ENCODE results near the gene NTN3.

The NTN3 gene

DNA sequence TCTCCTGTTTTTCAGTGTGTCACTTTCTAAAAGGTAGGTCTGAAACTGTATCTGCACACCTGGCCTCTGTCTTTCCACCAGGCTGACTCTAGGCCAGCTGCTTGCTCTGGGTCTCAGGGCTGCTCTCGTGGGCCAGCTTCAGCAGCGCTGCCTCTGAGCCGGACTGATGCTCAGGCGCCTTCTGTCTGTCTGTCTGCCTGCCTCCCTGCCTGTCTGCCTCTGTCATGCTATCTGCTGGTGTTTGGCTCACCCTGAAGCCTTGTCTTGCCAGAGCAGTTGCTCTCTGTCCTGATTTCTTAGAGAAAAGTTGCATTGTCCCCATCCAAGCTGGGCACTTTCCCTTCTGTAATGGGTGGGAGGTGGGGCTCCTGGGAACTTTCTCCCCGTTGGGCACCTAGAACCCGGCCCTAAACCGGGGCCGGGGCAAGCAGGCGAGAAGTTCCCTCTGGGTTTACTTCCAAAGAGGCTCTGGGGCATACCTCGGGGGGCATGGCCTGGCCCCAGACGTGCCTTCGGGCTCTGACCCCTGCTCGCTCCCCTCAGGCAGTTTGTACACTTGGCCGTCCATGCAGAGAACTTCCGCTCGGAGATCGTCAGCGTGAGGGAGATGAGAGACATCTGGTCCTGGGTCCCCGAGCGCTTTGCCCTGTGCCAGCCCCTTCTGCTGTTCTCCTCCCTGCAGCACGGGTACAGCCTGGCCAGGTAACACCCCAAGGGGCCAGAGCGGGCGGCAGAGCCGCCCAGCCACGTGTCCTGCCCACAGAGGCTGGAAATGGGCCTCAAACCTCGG, 26.8 kb downstream of the NTN3 start:
- DNase-seq, result no peak

DNA sequence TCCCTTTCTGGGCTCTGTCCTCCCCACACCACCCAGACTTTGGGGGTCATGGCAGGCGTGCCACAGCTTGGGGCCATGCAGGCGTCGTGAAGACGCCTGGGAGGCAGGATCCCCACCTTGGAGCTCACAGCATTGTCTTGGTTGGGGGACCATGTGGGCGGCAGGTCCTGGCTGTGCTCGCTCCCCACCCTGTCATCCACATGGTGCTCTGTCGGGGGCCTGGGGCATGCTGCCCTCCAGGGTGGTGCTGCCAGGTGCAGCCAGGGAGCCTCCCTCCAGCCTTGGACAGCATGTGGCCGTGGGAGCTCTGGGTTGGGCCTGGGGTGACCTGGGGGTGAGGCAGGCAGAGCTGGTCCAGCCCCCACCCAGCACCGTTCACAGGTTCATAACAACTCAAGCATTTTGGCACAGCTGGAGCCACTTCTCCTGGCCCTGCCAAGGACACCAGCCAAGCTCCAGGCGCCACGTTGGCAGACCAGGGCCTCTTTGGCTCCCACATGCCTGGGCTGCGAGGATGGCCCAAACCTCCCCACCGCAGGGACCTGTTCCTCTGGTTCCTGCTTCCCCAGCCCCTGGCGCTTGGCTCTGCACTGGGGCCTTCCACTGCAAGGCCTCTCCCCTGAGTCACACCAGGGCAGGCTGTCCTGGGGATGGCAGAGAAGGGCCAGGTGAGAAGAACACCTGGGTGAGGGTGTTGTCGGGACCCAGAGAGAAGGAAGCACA, 27.6 kb downstream of the NTN3 start:
- DNase-seq, result peak in 1 of 14 donors; percentile 38

DNA sequence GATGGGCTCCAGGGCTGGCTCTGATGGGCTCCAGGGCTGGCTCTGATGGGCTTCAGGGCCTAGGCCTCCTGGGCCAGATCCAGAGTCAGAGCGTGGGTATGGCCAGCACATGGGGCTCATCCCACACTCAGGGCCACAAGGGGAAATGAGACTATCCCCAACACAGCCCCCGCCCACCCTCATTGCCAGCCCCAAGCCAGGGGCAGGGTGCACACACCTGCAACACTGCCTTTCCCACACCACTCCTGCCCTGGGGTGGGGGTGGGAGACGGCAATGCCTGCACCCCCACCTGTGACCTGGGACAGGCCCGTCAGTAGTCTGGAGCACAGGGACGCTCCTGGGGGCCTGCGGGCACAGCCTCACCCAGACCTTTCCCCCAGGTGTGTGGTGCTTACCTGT, 28.4 kb downstream of the NTN3 start:
- no peak for DNase-seq

DNA sequence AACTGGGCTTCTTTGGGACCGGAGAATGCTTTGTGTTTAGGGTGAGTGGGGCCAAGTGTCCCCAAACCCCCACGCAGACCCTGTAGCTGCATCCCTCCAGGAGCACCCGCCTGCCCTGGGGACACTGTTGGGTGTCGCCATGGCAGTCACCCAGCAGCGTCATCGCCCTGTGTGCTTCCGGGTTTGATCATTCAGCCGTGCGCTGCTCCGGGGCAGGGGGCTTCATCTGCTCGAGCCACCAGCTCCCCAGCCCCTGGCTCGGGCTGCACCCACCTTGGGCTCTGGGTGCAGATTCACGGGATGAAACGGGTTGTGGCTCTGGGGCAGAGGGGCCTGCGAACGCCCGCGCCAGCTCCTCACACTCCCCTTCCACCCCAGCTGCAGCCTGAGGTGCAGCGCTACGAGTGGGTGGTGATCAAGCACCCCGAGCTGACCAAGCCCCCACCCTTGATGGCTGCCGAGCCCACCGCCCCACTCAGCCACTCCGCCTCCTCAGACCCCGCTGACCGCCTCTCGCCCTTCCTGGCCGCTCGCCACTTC, 28.9 kb downstream of the NTN3 start:
- no peak for DNase-seq

DNA sequence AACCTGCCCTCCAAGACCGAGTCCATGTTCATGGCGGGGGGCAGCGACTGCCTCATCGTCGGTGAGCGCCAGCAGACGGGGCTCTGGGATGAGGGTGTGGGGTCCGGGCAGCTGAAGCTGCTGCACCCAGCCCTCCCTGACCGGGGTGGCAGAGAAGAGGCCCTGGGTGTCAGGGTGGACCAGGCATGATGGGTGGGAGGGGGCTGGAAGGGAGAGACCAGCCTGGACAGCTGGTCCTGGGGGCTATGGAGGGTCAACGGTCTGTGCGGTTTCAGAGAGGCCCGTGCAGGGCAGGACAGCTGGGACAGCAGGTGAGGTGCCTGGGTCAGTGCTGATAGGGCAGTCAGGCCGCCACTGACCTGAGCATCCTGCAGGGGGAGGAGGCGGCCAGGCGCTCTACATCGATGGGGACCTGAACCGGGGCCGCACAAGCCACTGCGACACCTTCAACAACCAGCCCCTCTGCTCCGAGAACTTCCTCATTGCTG, 29.4 kb downstream of the NTN3 start:
- DNase-seq, result no peak

DNA sequence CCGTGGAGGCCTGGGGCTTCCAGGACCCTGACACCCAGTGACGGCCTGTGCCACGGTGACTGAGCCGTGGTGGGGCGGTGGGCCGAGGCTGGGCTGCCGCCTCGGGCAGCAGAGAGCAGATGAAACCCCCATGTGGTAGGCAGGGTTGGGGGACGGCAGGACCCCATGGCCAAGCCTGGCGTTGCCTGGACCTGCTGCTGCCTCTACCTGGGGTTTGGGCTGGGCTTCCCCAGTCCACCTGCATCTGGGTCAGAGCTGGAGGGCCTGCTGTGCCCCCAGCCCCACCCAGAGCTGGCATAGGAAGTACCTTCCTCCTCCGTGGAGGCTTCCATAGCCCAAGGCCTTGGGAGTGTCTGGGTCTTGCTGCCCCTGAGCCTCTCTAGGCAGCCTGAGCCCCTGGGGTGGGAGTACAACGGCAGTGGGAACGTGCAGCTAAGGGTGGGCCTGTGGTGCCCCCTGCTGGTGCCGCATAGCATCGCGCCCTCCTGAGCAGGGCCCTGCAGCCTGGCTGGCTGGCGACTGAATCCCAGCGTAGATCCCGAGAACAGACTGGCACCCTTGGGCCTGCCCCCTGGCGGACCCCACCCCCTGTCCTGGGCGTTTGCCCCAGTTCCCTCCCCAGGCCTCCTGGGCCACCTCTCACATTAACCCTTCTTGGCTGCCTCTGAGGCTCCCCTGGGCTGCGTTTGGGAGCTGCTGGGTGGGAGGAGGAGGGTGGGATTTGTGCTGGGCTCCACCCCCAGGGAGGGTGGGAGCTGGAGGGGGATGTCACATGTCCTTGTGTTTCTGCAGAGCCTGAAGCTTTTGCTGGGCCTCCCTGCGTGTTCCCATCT, 30.0 kb downstream of the NTN3 start:
- DNase-seq, result peak in 13 of 14 donors; percentile 53 to 96 (median 82)

DNA sequence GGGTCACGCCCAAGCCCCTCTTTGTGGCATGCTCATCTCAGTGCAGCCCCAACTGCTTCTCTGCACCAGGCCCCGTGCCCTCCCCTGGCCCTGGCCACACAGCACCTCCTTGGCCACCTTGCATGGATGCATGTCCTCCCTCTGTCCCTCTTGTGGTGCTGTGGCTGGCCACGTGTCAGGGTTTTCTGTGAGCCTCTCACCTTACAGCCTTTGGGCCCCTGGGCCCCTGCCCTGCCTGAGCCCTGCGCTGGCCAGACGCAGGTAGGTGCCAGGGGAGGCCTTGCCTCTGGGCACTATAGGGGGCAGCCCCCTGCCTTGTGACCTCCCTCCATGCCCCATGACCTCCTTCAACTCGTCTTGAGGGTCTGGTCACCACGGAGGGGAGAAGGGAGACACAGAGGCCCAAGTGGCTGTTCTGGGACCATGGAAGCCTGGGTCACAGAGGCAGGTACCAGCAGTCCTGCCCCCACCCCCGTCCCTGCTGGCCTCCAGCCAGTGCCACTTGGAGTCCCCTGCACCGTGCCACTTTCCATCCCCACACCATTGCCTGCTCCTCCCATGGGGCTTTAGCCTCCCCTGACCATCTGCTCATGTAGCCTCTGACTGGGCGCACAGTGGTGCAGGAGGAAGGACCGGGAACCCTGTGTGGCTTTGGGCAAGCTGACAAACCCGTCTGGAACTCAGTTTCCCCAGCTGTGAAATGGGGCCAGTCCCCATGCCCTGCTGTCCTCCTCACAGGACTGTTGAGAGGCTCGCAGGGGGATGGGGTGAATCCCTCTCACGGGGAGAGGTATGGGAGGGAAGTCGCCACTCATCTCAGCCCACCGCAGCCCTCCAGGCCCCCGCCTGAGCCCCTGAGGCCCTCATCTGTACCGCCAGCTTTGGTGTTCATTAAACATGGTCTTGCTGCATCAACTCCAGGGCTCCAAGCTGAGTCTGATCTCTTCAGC, 31.1 kb downstream of the NTN3 start:
- no peak for DNase-seq

DNA sequence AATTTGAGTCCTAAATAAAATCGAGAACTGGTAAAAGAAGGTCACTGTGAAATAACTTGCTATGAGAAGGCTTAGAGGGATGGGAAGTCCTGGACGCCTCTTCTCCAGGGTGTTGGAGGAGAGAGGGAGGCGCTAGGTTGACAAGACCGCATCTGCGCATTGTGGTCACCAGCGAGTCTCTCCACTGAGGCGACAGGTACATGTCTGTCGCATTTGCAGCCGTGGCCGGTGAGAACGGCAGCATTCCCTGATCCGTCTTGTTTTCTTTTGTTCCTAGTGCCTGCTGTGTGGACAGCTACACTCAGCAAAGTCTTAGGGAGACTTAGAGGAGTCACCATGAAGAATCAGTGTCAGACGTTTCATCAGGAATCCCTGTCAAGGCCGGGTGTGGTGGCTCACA, 34.6 kb downstream of the NTN3 start:
- DNase-seq, result no peak

DNA sequence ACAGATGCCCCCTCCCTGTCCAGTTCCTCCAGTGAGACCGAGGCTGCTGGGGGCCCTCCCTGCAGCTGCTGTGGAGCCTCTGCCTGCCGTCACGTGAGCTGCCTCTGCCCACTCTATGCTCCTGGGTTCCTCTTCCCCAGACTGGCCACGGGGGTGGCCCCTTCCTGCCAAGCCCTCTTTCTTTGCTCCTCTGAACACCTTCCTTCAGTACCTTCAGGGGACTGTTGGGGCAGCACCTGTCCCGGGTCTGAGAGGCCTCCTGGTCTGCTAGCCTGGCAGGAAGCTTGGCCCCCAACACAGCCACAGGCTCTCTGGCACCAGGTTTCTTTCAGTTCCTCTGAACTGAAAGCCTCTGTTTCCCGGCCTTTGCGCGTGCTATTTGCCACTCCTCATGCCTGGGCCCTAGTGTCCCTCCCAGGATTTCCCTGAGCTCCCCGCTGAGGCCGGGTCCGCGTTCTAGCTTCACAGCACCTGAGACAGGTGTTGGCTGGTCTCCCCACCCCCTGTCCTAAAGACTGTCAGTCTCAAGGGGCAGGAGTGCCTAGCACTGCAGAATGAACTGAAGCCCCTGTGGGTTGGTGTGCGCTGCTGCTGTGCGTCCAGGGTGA, 36.1 kb downstream of the NTN3 start:
- DNase-seq, result peak in 2 of 14 donors; percentile 38 to 46

DNA sequence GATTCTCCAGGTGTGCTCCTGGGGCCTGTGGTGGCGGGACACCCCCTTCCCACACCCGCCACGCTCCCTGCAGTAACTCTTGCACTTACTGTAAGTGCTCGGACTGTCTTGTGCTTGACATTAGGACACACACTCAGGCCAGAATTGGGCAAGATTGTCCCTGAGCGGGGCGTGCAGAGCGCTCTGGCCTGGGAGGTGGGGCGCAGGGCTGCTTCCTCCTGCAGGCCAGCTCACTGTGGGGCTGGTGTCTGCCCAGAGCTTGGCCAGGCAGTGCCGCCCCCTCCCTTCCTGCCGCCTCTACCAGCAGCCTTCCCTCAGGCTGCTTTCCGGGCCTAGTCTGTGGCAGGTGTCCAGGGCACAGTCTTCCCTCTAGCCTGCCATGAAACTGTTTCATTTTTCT, 36.6 kb downstream of the NTN3 start:
- DNase-seq, result peak in 2 of 14 donors; percentile 31 to 60

DNA sequence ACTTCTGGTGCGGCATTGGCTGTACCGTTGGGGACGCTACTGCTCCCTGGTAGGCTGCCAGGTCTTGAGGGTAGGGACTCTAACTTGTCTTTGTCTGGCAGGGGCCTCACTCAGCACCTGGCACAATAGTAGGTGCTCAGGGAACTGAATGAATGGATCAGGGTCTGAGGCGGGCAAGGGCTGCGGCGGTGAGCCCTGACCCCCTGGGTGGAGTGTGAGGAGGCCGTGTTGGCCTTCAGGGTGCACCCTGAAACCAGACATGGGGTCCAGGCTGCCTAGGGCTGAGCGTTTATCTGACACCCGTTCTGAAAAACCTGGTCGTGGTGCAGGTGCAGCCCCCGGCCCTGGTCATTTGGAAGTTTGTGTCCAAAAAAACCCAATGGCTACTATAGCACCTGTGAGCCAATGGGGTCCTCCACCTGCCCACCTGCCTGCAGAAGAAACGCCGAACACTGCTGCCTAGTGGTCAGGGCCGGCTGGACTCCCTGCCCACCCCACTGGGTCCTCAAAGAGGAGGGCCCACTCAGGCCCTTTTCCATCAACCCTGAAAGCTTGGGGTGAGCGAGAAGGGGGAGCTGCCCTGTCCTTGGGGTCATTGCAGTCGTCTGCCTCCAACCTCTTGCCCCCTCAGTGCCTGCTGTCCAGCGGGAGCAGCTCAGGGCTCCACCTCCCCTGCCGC, 37.8 kb downstream of the NTN3 start:
- DNase-seq, result no peak

DNA sequence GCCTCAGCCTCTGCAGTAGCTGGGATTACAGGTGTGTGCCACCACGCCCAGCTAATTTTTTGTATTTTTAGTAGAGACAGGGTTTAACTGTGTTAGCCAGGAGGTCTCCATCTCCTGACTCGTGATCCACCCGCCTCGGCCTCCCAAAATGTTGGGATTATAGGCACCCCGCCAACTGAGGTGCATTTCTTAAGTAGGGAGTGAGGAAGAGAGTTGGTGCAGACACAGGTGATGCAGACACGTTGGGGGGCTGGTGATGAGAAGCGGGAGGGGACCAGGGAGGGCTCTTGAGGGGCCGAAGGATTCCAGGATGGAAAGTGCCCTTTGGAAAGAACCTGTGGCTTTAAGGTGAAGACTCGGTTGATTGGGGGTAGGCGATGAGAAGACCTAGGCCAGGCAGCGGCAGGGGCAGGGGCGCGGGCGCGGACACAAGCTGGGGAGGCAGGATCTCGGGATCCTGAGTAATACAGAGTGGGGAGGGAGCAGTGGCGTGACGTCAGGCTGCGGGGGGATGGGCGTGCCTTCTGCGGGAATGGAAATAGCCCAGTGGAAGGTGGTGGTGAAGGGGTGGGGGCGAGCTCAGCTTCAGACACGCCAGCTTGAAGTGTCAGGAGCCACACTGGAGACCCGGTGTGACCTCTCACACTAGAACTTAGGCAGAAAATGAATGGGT, 40.2 kb downstream of the NTN3 start:
- peak in 4 of 14 donors; percentile 14 to 68 (median 46) for DNase-seq

DNA sequence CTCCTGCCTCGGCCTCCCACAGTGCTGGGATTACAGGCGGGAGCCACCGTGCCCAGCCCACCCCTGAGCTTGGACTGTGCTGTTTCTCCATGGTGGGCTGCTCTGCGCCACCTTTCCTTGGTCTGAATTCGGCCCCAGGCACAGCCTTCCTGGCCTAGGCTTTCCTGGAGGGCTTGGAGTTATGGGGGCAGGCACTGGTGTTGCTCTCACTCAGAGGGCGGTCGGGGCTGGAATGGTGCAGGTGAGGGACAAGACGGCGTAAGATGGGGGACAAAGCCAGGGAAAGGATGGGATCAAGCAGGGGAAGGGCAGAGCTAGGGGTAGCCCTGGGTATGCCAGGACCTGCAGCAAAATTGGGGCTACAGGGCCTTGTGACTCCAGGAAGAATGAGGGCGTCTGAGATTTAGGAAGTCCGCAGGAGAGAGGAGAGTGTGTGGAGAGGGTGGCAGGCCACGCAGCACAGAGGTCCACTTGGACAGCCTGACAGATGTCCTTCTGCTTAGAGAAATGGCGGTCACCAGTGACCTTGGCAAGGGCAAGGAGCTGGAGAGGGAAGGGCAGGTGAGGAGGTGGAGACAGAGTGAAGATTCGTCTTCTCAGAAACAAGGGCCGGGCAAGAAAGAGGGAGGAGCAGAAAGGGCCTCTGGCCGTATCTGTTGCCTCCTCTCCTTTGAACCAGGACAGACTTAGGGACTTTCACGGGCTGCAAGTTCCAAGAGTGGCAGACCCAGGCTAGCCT, 41.1 kb downstream of the NTN3 start:
- no peak for DNase-seq

DNA sequence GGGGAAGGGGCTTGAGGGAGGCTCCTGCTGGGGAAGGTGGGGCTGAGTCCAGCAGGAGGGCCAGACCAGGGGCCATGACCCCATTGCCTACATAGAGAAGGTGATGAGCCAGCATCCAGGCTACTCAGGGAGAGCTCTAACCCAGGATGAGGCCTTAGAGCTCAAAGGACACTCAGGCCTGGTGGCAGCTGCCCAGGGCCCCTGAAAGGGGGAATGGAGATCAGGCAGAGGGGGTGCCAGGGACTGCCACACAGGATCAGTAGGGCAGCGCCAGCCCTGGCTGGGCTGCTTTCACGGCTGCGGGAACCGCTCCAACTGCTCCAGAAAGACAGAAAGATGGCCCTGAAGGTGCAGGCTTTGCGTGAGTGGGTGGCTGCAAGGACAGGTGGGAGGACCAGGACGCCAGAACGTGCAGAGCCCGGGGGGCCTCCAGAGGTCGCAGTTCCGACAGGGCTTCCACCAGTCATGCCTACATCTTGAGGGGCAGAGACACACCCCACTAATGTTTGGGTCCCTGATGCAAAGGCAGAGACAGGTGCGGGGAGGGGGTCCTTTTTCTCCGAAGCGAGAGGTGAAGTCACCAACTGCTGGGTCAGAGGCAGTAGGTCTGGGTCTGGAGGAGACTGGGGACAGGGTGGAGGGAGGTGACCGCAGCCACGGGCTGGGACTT, 41.8 kb downstream of the NTN3 start:
- DNase-seq, result peak in 1 of 14 donors; percentile 36

DNA sequence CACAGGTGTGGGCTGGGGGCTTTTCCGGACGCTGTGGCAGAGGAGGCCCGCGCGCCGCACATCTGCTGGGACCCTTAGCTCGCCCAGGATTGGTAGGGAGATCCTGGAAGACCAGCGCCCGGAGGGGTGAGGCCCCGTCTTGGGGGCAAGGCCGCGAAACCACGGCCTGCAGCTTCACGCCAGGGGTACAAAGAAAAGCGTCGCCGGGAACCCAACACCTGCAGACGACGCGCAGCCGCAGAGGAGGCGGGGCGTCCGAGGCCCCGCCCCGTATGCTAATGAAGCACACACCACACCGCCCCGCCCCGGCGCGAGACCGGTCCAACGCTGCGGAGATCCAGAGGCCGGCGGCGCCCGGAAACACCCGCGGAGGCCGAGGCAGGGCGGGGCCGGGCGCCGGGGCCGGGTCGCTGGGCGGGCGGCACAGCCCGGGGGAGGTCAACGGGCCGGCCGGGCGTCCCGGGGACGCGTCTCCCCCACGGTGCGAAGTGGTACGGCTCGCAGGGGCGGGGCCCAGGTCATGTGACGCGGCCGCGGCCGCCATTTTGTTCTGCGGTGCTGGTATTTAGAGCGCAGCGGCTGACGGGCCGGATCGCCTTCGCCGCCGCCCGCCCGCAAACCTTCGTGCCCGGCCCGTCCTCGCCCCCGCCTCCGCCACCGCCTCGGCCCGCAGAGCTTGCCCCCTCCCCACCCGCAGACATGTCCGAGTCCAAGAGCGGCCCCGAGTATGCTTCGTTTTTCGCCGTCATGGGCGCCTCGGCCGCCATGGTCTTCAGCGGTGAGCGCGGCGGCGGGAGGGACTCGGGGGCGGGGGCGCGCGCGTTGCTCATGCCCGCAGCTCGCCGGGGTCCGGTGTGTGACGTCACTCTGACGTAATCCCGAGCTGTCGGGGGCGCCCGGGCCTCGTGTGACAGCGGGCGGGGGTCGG, 42.6 kb downstream of the NTN3 start, which contains the start of gene ATP6V0C:
TSS of gene ATP6V0C (plus strand) at position 548 of the 928 bp plus-strand sequence. CDS start at position 700, 152 bp downstream.
- peak in 13 of 14 donors; percentile 78 to 98 (median 93) for DNase-seq

DNA sequence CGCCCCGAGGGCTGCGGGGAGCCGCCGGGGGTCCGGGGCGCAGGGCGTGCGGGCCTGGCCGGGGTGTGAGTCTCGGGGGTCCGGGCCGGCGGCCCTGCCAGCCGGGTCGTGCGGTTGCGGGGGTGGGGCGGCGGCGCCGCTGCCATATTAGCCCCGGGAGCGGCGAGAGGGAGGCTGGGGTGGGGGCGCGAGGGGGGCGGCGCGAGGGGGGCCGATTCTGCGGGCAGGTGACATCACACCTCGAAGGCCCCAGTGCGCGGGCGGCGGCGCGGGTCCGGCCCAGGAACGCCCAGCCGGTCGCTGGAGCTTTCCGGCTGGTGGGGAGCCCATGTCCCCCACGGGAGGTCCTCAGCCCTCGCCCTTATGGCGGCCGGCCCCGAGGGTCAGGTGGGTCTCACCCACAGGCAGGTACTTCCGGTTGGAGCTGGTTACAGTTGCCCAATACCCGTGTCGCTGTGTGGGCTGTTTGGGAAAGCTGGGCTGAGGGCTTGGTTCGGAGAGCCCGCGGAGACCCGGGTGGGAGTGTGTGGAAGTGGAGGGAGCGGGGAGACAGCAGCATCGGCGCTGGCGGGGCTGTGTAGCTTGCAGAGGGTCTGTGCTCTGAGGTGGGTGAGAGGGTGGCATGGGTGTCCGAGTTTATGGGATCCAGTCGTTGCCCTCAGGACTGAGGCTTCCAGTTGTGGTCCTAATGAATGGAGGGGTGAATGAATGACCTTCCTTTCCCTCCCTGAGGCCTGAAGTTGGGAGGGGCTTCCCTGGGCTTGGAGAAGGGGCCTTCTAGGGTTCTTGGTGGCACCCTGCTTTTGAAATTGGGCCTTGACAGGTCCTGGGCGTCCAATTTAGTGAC, 43.5 kb downstream of the NTN3 start:
- DNase-seq, result no peak
